Stimulated activated CD4-positive, alpha-beta T cell treated with anti-CD3 and anti-CD28 coated beads, TNF-alpha, amount 100 ng/mL, for 48 hours (primary cell): ENCODE measurements around the gene TBC1D17.
"Not testable (repeated sequence)": the region's sequence is repeated elsewhere in the genome, so short reads cannot be mapped to it uniquely, and the experiment has no call there.

Experiments
- DNase-seq, 3 donors: peaks; one replicate each; pipeline ENCODE4 v3.0.0-alpha.2; 2020; ENCODE audit warnings: low read depth in 3 of 3

Gene TBC1D17

GRCh38 chr19:49921871-49922795, 44.6 kb downstream of the TBC1D17 start:
- no peak for DNase-seq

GRCh38 chr19:49923055-49924003, 45.8 kb downstream of the TBC1D17 start:
- DNase-seq: no peak

GRCh38 chr19:49924004-49924880, 46.7 kb downstream of the TBC1D17 start:
- DNase-seq: no peak

- not testable (repeated sequence) for DNase-seq
Measured at GRCh38 chr19:49924881-49925210, 47.3 kb downstream of the TBC1D17 start.

- DNase-seq: no peak
Measured at GRCh38 chr19:49925486-49925885, 48.0 kb downstream of the TBC1D17 start.

GRCh38 chr19:49926515-49926914, 49.0 kb downstream of the TBC1D17 start:
- DNase-seq: no peak

- no peak for DNase-seq
Measured at GRCh38 chr19:49927526-49928264, 50.2 kb downstream of the TBC1D17 start.

GRCh38 chr19:49929121-49929610, 51.7 kb downstream of the TBC1D17 start, which contains the start of the genes ATF5 and NUP62:
ATF5 (plus strand) TSS chr19:49929205; CDS start chr19:49930851, 1,646 bp downstream.
NUP62 (minus strand) TSS chr19:49929504; CDS start chr19:49909807, 19,697 bp downstream.
- DNase-seq: peak; percentile 86 to 92 (median 86)

- peak; percentile 90 to 97 (median 93) for DNase-seq
Measured at GRCh38 chr19:49929611-49930482, 52.3 kb downstream of the TBC1D17 start.

- no peak for DNase-seq
Measured at GRCh38 chr19:49930483-49931011, 53.0 kb downstream of the TBC1D17 start.

GRCh38 chr19:49931293-49932040, 54.0 kb downstream of the TBC1D17 start:
- no peak for DNase-seq

GRCh38 chr19:49932041-49932451, 54.5 kb downstream of the TBC1D17 start:
- DNase-seq: no peak

GRCh38 chr19:49932731-49933131, 55.2 kb downstream of the TBC1D17 start:
- DNase-seq: no peak

- no peak for DNase-seq
Measured at GRCh38 chr19:49933643-49934042, 56.1 kb downstream of the TBC1D17 start.

GRCh38 chr19:49936549-49936948, 59.0 kb downstream of the TBC1D17 start:
- DNase-seq: no peak

GRCh38 chr19:49937750-49938381, 60.4 kb downstream of the TBC1D17 start:
- peak; percentile 56 to 75 (median 72) for DNase-seq
